GM12801 (cell line): ENCODE measurements around the gene CRACDL.

Experiments used
- TF ChIP-seq, protein P1 (sequence below): IDR thresholded peaks from one replicate; pipeline ENCODE4 v1.5.1; 2011; ENCODE audit warnings: control low read depth; ENCODE audit not compliant: insufficient read length; ENCODE audit errors: extremely low read depth

CRACDL gene

DNA sequence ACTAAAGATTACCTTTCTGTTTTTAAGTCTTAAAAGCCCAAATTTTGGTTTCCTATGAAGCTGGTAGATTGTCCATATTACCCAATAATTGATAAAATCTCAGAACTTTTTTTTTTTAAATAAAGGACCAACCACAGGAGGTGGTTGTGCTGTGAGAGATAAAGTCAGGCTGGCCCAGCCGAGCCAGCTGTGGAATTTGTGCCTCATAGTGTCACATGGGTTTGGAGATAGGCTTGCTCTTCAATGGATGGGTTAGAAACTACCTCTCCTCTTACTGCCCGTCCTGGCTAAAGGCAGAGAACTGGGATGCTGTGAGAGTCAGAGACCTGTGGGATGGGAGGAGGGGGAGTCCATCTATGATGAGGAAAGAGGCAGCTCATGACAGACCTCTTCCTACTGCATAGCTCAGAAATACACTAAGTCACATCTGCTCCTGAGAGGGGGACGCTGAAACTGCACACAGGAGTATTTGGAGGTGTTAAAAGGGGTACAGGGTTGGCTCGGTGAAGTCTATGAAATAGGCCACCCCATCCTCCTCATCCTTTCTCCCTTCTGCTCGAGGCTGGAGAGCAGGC is 105.4 kb downstream of the CRACDL start:
- TF ChIP-seq, protein P1, sequence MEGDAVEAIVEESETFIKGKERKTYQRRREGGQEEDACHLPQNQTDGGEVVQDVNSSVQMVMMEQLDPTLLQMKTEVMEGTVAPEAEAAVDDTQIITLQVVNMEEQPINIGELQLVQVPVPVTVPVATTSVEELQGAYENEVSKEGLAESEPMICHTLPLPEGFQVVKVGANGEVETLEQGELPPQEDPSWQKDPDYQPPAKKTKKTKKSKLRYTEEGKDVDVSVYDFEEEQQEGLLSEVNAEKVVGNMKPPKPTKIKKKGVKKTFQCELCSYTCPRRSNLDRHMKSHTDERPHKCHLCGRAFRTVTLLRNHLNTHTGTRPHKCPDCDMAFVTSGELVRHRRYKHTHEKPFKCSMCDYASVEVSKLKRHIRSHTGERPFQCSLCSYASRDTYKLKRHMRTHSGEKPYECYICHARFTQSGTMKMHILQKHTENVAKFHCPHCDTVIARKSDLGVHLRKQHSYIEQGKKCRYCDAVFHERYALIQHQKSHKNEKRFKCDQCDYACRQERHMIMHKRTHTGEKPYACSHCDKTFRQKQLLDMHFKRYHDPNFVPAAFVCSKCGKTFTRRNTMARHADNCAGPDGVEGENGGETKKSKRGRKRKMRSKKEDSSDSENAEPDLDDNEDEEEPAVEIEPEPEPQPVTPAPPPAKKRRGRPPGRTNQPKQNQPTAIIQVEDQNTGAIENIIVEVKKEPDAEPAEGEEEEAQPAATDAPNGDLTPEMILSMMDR = no peak

DNA sequence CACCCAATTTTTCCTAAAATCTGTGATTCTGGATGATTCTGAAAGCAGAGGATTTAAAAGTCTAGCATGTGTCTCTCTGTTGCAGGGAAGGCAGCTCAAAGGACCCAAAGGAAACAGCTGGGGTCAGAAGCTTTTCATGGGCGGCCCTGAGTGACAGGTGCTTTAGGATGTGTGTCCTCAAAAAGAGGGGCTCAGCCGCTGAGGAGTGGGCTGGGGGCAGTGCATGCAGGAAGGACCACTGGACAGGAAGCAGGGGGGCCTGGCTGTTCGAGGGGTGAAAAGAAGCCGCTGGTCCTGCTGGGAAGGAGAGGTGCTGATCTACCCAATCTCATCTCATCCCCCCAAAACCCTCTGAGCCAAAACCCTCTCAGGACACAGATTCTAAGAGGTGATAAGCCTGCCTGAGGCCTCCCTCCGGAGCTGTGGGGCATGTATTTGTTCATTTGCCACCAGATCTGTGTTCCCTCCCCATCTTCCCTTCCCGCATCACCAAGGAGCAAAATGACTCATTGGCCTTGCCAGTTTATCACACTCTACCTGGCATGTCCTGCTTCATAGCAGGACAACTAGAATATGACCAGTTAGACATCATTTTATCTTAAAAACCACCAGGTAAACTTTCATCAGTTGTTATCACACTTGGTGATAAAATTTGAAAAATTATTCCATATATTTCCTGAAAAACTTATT is 106.3 kb downstream of the CRACDL start:
- TF ChIP-seq, protein P1 = no peak

DNA sequence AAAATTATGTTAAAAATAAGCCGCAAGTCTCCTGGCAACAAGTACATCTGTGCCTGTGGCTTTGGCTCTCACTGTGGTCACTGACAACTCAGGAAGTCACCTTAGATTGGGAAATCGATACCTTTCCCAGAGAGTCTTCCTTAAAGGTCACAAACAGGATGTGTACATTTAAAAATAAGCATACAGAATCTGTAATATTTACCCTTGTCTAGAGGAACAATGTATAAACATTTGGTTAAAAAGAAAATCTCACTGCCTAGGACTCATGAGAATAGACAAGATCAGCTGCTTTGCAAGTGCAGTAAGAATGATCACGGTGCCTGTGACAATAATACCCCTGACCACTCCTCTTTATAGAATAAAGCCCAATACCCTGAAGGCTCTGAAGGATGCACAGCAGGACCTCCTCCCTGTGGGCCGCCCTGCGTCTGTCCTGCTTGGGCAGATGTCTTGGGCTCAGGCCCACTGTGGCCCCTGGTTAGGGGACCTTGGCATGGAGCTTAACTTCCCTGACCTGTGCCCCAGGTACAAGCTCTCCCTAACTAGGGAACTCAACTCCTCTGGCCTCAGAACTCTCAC is 107.1 kb downstream of the CRACDL start:
- TF ChIP-seq, protein P1 = no peak

DNA sequence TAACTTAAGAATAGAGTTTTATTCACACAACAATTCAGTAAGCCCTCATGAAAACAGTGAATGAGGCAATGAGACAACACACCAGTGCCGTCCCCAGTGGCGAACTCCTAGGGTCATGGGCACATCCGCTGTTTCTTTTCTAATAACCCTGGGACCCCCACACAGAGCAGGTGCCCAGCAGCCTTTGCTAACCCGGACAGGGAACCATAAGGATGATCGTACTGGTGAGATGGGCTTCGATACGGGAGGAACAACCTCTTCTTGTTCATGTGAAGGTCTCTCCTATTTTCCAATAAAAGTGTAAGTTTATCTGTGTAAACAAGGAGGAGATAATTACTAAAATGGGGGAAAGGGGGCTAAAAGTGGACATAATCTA is 107.7 kb downstream of the CRACDL start:
- TF ChIP-seq, protein P1 = no peak

DNA sequence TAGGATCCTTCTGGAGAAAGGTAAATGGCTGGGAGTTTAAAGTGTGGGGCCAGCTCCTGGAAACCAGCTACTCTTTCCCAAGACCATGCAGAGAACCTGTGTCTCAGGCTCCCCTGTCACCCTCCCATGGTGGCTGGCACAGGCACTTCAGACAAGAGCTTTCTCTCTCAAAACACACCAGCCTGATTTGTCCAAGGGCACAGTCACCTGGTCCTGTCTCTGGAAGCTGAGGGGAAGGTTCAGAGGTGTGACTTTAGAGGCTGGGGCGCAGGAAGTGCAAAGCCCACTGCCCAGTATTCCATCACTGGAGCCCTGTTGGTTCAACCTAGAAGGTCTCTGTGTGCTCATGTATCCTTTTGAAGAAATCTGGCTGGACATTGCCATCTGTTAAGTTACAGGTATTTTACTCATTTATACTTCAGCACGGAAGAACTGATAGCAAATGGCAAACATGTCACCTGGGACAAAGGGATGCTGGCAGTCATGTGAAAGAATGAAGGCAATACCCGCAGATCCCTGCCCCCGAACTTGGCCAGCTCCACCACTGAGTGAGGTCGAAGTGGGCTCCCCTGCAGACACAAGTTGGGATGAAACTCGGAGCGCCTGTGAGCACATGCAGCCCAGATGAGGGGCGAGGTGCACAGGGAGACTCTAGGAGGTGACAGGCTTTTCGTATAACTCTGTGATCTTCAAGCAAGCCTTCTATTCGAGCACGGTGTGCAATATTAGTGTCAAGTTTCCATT is 108.2 kb downstream of the CRACDL start:
- TF ChIP-seq, protein P1 = no peak

DNA sequence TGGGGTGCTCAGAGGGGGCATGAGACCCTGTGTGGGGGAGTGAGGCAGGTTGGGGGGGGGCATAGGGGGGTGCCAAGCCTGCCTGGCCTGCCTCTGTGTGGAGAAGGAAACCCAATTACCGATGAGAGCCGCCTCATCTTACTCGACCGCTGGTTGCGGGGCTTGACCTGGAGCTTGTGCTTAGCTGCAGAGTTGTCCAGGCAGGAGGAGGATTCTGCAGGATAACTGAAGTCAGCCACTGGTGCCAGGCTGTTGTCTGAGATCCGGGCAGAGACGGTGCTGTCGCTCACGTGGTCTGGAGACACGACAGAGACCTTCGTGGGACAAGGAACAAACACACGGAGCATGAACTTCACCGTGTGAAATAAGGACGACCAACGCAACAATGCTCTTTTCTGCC is 109.2 kb downstream of the CRACDL start:
- TF ChIP-seq, protein P1 = no peak

DNA sequence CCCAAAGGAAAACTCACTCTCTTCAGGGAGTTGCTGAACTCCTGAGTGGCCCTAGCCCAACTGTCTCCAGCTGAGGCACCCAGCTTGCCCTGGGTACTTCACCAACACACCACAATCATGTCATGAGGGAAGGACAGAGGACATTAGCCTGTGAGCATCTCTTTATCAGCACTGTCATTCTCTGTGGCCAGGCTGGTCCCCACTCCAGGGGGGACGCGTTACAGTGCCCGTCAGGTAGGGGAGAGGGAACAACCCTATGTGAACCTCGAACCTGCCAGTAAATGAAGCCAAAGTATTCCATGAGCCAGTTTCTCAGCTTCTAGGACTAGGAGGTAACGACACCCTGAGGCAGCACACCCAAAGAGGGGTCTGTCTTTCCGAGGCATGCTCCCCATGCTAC is 110.2 kb downstream of the CRACDL start:
- TF ChIP-seq, protein P1 = no peak
